GM18873 (cell line): ENCODE data around the gene NR2F6.
"Not testable (repeated sequence)": the region's sequence is repeated elsewhere in the genome, so short reads cannot be mapped to it uniquely, and the experiment has no call there.

Experiments used
- ATAC-seq: cut with Tn5 transposase; IDR thresholded peaks from one replicate; pipeline ENCODE4 v1.9.1; 2021; ENCODE audit warnings: mild to moderate bottlenecking, moderate library complexity, moderate number of reproducible peaks; ENCODE audit not compliant: unreplicated experiment, low FRiP score

NR2F6 gene

GRCh38 chr19:17215127-17215971, 30.4 kb downstream of the NR2F6 start, which contains the start of gene USE1:
Gene USE1, plus strand, starts transcription at chr19:17215357. Its CDS starts 49 bp downstream, at chr19:17215406.
- ATAC-seq: peak; percentile 52

- no peak for ATAC-seq
Observed at GRCh38 chr19:17214508-17215126, 31.1 kb downstream of the NR2F6 start.

GRCh38 chr19:17213334-17213733, 32.4 kb downstream of the NR2F6 start:
- ATAC-seq: no peak

GRCh38 chr19:17211547-17212446, 33.9 kb downstream of the NR2F6 start:
- ATAC-seq: no peak

- no peak for ATAC-seq
Observed at GRCh38 chr19:17210296-17210695, 35.4 kb downstream of the NR2F6 start.

GRCh38 chr19:17209126-17210036, 36.3 kb downstream of the NR2F6 start:
- no peak for ATAC-seq

- ATAC-seq: no peak
Observed at GRCh38 chr19:17206736-17207581, 38.8 kb downstream of the NR2F6 start.

- no peak for ATAC-seq
Observed at GRCh38 chr19:17205237-17206140, 40.2 kb downstream of the NR2F6 start.

GRCh38 chr19:17202713-17203112, 43.0 kb downstream of the NR2F6 start:
- no peak for ATAC-seq

- no peak for ATAC-seq
Observed at GRCh38 chr19:17202249-17202648, 43.5 kb downstream of the NR2F6 start.

- no peak for ATAC-seq
Observed at GRCh38 chr19:17200408-17201079, 45.2 kb downstream of the NR2F6 start.

GRCh38 chr19:17197666-17198065, 48.1 kb downstream of the NR2F6 start:
- no peak for ATAC-seq

- ATAC-seq: no peak
Observed at GRCh38 chr19:17196610-17197009, 49.1 kb downstream of the NR2F6 start.

GRCh38 chr19:17195106-17195505, 50.6 kb downstream of the NR2F6 start:
- no peak for ATAC-seq

GRCh38 chr19:17194608-17195007, 51.1 kb downstream of the NR2F6 start:
- ATAC-seq: no peak

GRCh38 chr19:17192751-17193150, 53.0 kb downstream of the NR2F6 start:
- ATAC-seq: no peak

GRCh38 chr19:17191736-17192135, 54.0 kb downstream of the NR2F6 start:
- not testable (repeated sequence) for ATAC-seq
